SK-N-SH treated with all-trans-retinoic acid at 6 μM for 48 hours (cell line): ENCODE results near the gene MYH11.

Source experiments
- ATAC-seq: fragments of 200-7000 bp; cut with Tn5 transposase; 3 replicates; pipeline ENCODE4 v1.9.1; 2020; ENCODE audit warnings: mild to moderate bottlenecking, moderate library complexity
- ARNTL ChIP-seq: fragments of 450-650 bp; formaldehyde crosslinking; IDR thresholded peaks from 2 replicates; pipeline ENCODE4 v1.5.0; 2020; ENCODE audit warnings: low read depth, mild to moderate bottlenecking, moderate library complexity, borderline replicate concordance
- BACH2 ChIP-seq: fragments of 250-450 bp; sonication (Bioruptor Pico); IDR thresholded peaks from 2 replicates; pipeline ENCODE4 v1.9.0; 2021; ENCODE audit warnings: mild to moderate bottlenecking, borderline replicate concordance
- CREB5 ChIP-seq: fragments of 250-450 bp; sonication (Bioruptor Pico); IDR thresholded peaks from 2 replicates; pipeline ENCODE4 v1.5.1; 2020; ENCODE audit warnings: low read depth, mild to moderate bottlenecking, moderate library complexity
- CSDC2 ChIP-seq: fragments of 250-450 bp; sonication (Bioruptor Pico); IDR thresholded peaks from 2 replicates; pipeline ENCODE4 v1.5.0; 2020; ENCODE audit warnings: mild to moderate bottlenecking, moderate library complexity
- CSRNP3 ChIP-seq: fragments of 250-450 bp; sonication (Bioruptor Pico); IDR thresholded peaks from 2 replicates; pipeline ENCODE4 v1.5.1; 2021; ENCODE audit warnings: mild to moderate bottlenecking, moderate library complexity
- ISL1 ChIP-seq: fragments of 250-450 bp; sonication (Bioruptor Pico); IDR thresholded peaks from 2 replicates; pipeline ENCODE4 v2.1.2; 2022; ENCODE audit warnings: mild to moderate bottlenecking, moderate library complexity
- OSR1 ChIP-seq: fragments of 250-450 bp; sonication (Bioruptor Pico); IDR thresholded peaks from 2 replicates; pipeline ENCODE4 v1.8.0; 2022; ENCODE audit warnings: moderate library complexity, mild to moderate bottlenecking, inconsistent platforms
- PATZ1 ChIP-seq: fragments of 250-450 bp; sonication (Bioruptor Pico); IDR thresholded peaks from 2 replicates; pipeline ENCODE4 v1.8.0; 2020; ENCODE audit warnings: mild to moderate bottlenecking, moderate library complexity, borderline replicate concordance
- POU6F1 ChIP-seq: fragments of 250-450 bp; sonication (Bioruptor Pico); IDR thresholded peaks from 2 replicates; pipeline ENCODE4 v1.8.0; 2021; ENCODE audit warnings: low read depth, mild to moderate bottlenecking, moderate library complexity, borderline replicate concordance
- PPARA ChIP-seq: fragments of 250-450 bp; sonication (Bioruptor Pico); IDR thresholded peaks from 2 replicates; pipeline ENCODE4 v1.5.0; 2020; ENCODE audit warnings: mild to moderate bottlenecking, borderline replicate concordance
- RARB ChIP-seq: fragments of 250-450 bp; sonication (Bioruptor Pico); IDR thresholded peaks from 2 replicates; pipeline ENCODE4 v1.8.0; 2021; ENCODE audit warnings: mild to moderate bottlenecking, moderate library complexity
- SNAI2 ChIP-seq: fragments of 250-450 bp; sonication (Bioruptor Pico); IDR thresholded peaks from 2 replicates; pipeline ENCODE4 v1.5.0; 2020; ENCODE audit warnings: mild to moderate bottlenecking, moderate library complexity
- TCF4 ChIP-seq: fragments of 250-450 bp; sonication (Bioruptor Pico); IDR thresholded peaks from 2 replicates; pipeline ENCODE4 v1.8.0; 2021; ENCODE audit warnings: mild to moderate bottlenecking, moderate library complexity, borderline replicate concordance
- TSHZ2 ChIP-seq: fragments of 250-450 bp; sonication (Bioruptor Pico); IDR thresholded peaks from 2 replicates; pipeline ENCODE4 v1.5.0; 2020; ENCODE audit warnings: mild to moderate bottlenecking, moderate library complexity
- ZC3H10 ChIP-seq: fragments of 250-450 bp; sonication (Bioruptor Pico); IDR thresholded peaks from 2 replicates; pipeline ENCODE4 v1.5.1; 2021; ENCODE audit warnings: mild to moderate bottlenecking, moderate library complexity
- ZFP3 ChIP-seq: fragments of 250-450 bp; sonication (Bioruptor Pico); IDR thresholded peaks from 2 replicates; pipeline ENCODE4 v1.5.0; 2020; ENCODE audit warnings: mild to moderate bottlenecking, moderate library complexity
- ZNF565 ChIP-seq: fragments of 450-650 bp; formaldehyde crosslinking; conservative IDR thresholded peaks from 2 replicates; pipeline ENCODE4 v1.5.0; 2020; ENCODE audit warnings: low read depth, mild to moderate bottlenecking, moderate library complexity
- ZNF70 ChIP-seq: fragments of 450-650 bp; formaldehyde crosslinking; IDR thresholded peaks from 2 replicates; pipeline ENCODE4 v1.5.0; 2020; ENCODE audit warnings: mild to moderate bottlenecking, moderate library complexity

The MYH11 gene

GRCh38 chr16:15686287-15686686 lies 170.5 kb downstream of the MYH11 start (continued):
- TF ChIP-seq PPARA (CRISPR knock-in tag) (no peak), ARNTL (CRISPR knock-in tag) (no peak)
- TF ChIP-seq, all 23 proteins: peak for 0

GRCh38 chr16:15682105-15682570 lies 174.7 kb downstream of the MYH11 start:
- TF ChIP-seq ZNF565 (CRISPR knock-in tag) (no peak), ZC3H10 (no peak), TCF4 (no peak), POU6F1 (CRISPR knock-in tag) (no peak), ZFP3 (CRISPR knock-in tag) (no peak), BACH2 (no peak), CSDC2 (CRISPR knock-in tag) (no peak), ZNF70 (CRISPR knock-in tag) (no peak), RARB (no peak), PPARA (CRISPR knock-in tag) (no peak), OSR1 (no peak)
- ATAC-seq: peak; percentile 96

GRCh38 chr16:15677447-15677846 lies 179.4 kb downstream of the MYH11 start:
- no peak for ATAC-seq
- TF ChIP-seq SNAI2 (CRISPR knock-in tag) (no peak), PPARA (CRISPR knock-in tag) (no peak), TSHZ2 (CRISPR knock-in tag) (no peak), CREB5 (CRISPR knock-in tag) (no peak), PATZ1 (CRISPR knock-in tag) (no peak)

GRCh38 chr16:15676506-15676905 lies 180.3 kb downstream of the MYH11 start:
- TF ChIP-seq CSRNP3 (CRISPR knock-in tag): no peak
- TF ChIP-seq ARNTL (CRISPR knock-in tag): no peak
- no peak for TF ChIP-seq ISL1
- TF ChIP-seq TSHZ2 (CRISPR knock-in tag): no peak
- no peak for TF ChIP-seq OSR1
- no peak for TF ChIP-seq PPARA (CRISPR knock-in tag)
- TF ChIP-seq ZFP3 (CRISPR knock-in tag): no peak
- TF ChIP-seq PATZ1 (CRISPR knock-in tag): no peak
- TF ChIP-seq, all 23 proteins: peak for 0
- no peak for ATAC-seq
